HCT116 (cell line): ENCODE data around the gene GFPT2. TPM values are rescaled to one million over a fixed set of nuclear protein-coding genes. Genes with fewer than 3 reads are reported as not detected.

Source experiments
- ATAC-seq: fragments of 200-7000 bp; cut with Tn5 transposase; 2 replicates; pipeline ENCODE4 v1.9.1; 2020; ENCODE audit warnings: mild to moderate bottlenecking, moderate library complexity
- BruUV-seq: library from RNA; stranded (reverse); fragments of 400-500 nt; replicated peaks from 2 replicates; lab custom pipeline; 2021; lab: Mats Ljungman, UMichigan
- CTCF ChIA-PET: fragments of 300-600 bp; sonication (Branson Sonifier 250); formaldehyde crosslinking; loops from one replicate; lab custom pipeline; 2021; ENCODE audit warnings: antibody characterized with exemption; lab: Charles Lee
- POLR2A ChIA-PET: fragments of 300-600, 350-600 bp; sonication (Branson Sonifier 250); formaldehyde crosslinking; loops from one replicate; lab custom pipeline; 2021; ENCODE audit warnings: antibody characterized with exemption; lab: Charles Lee
- RAD21 ChIA-PET, 2 experiments: fragments of 300-600 bp; sonication (Branson Sonifier 250); formaldehyde crosslinking; loops; one replicate each; lab custom pipeline; 2023; ENCODE audit warnings: low total read pairs in 2 of 2; ENCODE audit not compliant: uncharacterized antibody in 2 of 2, unreplicated experiment in 2 of 2, low non-redundant PET in 1 of 2; lab: Charles Lee
- DNase-seq: peaks from one replicate; pipeline ENCODE4 v3.0.0-alpha.2; 2010; ENCODE audit warnings: low read depth, low spot score
- H2AFZ ChIP-seq: fragments of 200-600 bp; shearing (Covaris generic), sonication (generic); 2 replicates; pipeline ENCODE4 v1.6.1; 2017; ENCODE audit warnings: low read depth, mixed run types, mixed read lengths, antibody characterized with exemption, low read length; ENCODE audit not compliant: poor library complexity, severe bottlenecking
- H3K27ac ChIP-seq: 2 replicates; pipeline ENCODE4 v1.5.1; 2012; ENCODE audit warnings: low read depth, low read length
- H3K27me3 ChIP-seq: fragments of 200-600 bp; sonication (generic); 2 replicates; pipeline ENCODE4 v1.6.1; 2016; ENCODE audit warnings: mixed run types, low read length, mixed read lengths; ENCODE audit not compliant: insufficient read depth
- H3K36me3 ChIP-seq, 2 experiments: fragments of 200-500 bp in 1 of 2; fragments of 200-600 bp in 1 of 2; sonication (Bioruptor generic) in 1 of 2; sonication (generic) in 1 of 2; 2 replicates each; pipeline versions ENCODE4 v1.5.1 to v1.6.1; 2014 to 2016; ENCODE audit warnings: low read length in 2 of 2, inconsistent platforms in 1 of 2, mixed read lengths in 1 of 2, mixed run types in 1 of 2; ENCODE audit not compliant: insufficient read depth in 2 of 2, control insufficient read depth in 1 of 2
- H3K4me1 ChIP-seq, 2 experiments: fragments of 200-600 bp in 1 of 2; sonication (generic) in 1 of 2; 2 replicates each; pipeline versions ENCODE4 v1.5.1 to v1.6.1; 2012 to 2017; ENCODE audit warnings: low read length in 2 of 2, inconsistent platforms in 1 of 2, mild to moderate bottlenecking in 1 of 2, mixed read lengths in 1 of 2, mixed run types in 1 of 2, moderate library complexity in 1 of 2; ENCODE audit not compliant: insufficient read depth in 2 of 2, control insufficient read depth in 1 of 2
- H3K4me2 ChIP-seq: fragments of 200-600 bp; sonication (generic); 2 replicates; pipeline ENCODE4 v1.6.1; 2017; ENCODE audit warnings: mixed run types, low read length, mixed read lengths
- H3K4me3 ChIP-seq, 2 experiments: fragments of 200-600 bp in 1 of 2; sonication (generic) in 1 of 2; replicated peaks in 1 of 2; 2 replicates each; pipeline ENCODE4 v1.5.1; 2011 to 2016; ENCODE audit warnings: low read length in 2 of 2, control low read depth in 1 of 2, low read depth in 1 of 2, mild to moderate bottlenecking in 1 of 2, mixed read lengths in 1 of 2, mixed run types in 1 of 2
- H3K79me2 ChIP-seq: fragments of 200-600 bp; sonication (generic); 2 replicates; pipeline ENCODE4 v1.6.1; 2017; ENCODE audit warnings: mild to moderate bottlenecking, mixed run types, low read length, moderate library complexity, mixed read lengths; ENCODE audit not compliant: insufficient read depth
- H3K9ac ChIP-seq: fragments of 200-600 bp; sonication (generic); 2 replicates; pipeline ENCODE4 v1.6.1; 2016; ENCODE audit warnings: low read length, mixed read lengths
- H3K9me2 ChIP-seq: fragments of 200-600 bp; sonication (generic), shearing (Covaris generic); 2 replicates; pipeline ENCODE4 v1.6.1; 2017; ENCODE audit warnings: mixed run types, mild to moderate bottlenecking, moderate library complexity; ENCODE audit not compliant: insufficient read depth
- H3K9me3 ChIP-seq, 2 experiments: fragments of 200-500 bp in 1 of 2; fragments of 200-600 bp in 1 of 2; sonication (Bioruptor generic) in 1 of 2; sonication (generic) in 1 of 2; 2 replicates each; pipeline ENCODE4 v1.6.1; 2014 to 2017; ENCODE audit warnings: low read length in 2 of 2, mixed read lengths in 2 of 2, inconsistent platforms in 1 of 2, low read depth in 1 of 2, mild to moderate bottlenecking in 1 of 2, mixed run types in 1 of 2, moderate library complexity in 1 of 2; ENCODE audit not compliant: control insufficient read depth in 1 of 2, insufficient read depth in 1 of 2
- H4K20me1 ChIP-seq: fragments of 200-600 bp; sonication (generic), shearing (Covaris generic); 2 replicates; pipeline ENCODE4 v1.6.1; 2017; ENCODE audit warnings: mixed run types, mild to moderate bottlenecking, moderate library complexity; ENCODE audit not compliant: insufficient read depth
- CBX3 ChIP-seq: IDR thresholded peaks from 2 replicates; pipeline ENCODE4 v1.6.1; 2012; ENCODE audit warnings: low read depth
- CTCF ChIP-seq, 3 experiments: fragments of 200-600 bp in 1 of 3; sonication (generic) in 1 of 3; IDR thresholded peaks in 2 of 3; conservative IDR thresholded peaks in 1 of 3; 2 replicates each; pipeline ENCODE4 v1.5.1; 2012 to 2017; ENCODE audit warnings: low read depth in 2 of 3, low read length in 2 of 3, antibody characterized with exemption in 1 of 3, borderline replicate concordance in 1 of 3, control low read depth in 1 of 3, mild to moderate bottlenecking in 1 of 3, mixed read lengths in 1 of 3, mixed run types in 1 of 3, moderate library complexity in 1 of 3; ENCODE audit not compliant: insufficient read depth in 1 of 3
- EGR1 ChIP-seq: IDR thresholded peaks from 2 replicates; pipeline ENCODE4 v1.6.1; 2012; ENCODE audit warnings: low read depth
- EZH2 ChIP-seq: fragments of 200-600 bp; sonication (generic); IDR thresholded peaks from 2 replicates; pipeline ENCODE4 v1.6.1; 2017; ENCODE audit warnings: antibody characterized with exemption, mixed run types
- JUND ChIP-seq: IDR thresholded peaks from 2 replicates; pipeline ENCODE4 v1.6.1; 2012
- MAX ChIP-seq: IDR thresholded peaks from 2 replicates; pipeline ENCODE4 v1.6.1; 2012
- RAD21 ChIP-seq: IDR thresholded peaks from 2 replicates; pipeline ENCODE4 v1.6.1; 2012; ENCODE audit warnings: low read depth, mild to moderate bottlenecking
- REST ChIP-seq: IDR thresholded peaks from 2 replicates; pipeline ENCODE4 v1.6.1; 2012; ENCODE audit warnings: low read depth
- SP1 ChIP-seq: IDR thresholded peaks from 2 replicates; pipeline ENCODE4 v1.6.1; 2012; ENCODE audit warnings: low read depth
- ZFX ChIP-seq: fragments of 450-650 bp; IDR thresholded peaks from 2 replicates; pipeline ENCODE4 v1.6.1; 2017
- ZNF274 ChIP-seq: fragments of 200-500 bp; sonication (Bioruptor generic); IDR thresholded peaks from 2 replicates; pipeline ENCODE4 v1.6.1; 2014; ENCODE audit warnings: mild to moderate bottlenecking, low read depth, low read length, inconsistent platforms
- intact Hi-C: fragments of 100-400 bp; cut with micrococcal nuclease; formaldehyde crosslinking; loops from 2 replicates; pipeline ENCODE4 v1.10.0; 2022
- total RNA-seq: library from RNA; stranded (reverse); gene quantifications from one replicate; pipeline ENCODE4 v1.2.1, GENCODE V29; 2021; ENCODE audit not compliant: unreplicated experiment

GFPT2 gene
- total RNA-seq, 1 experiment from 2014 or later = 16.1 TPM

- no peaks in the 10 kb centered on the region for H3K79me2 ChIP-seq
- H3K9ac ChIP-seq = no peak overlapping the region
- ATAC-seq = no peak
- ChIA-PET POLR2A (no interaction called here), RAD21 (no interaction called here), CTCF (interaction anchor here (0.9 kb wide), 1 partner anchor 19 kb away, joined by 5 read pairs; no protein-coding TSS in a partner anchor)
- intact Hi-C loops = no loop called here
- TF ChIP-seq EZH2 (no peak), CBX3 (no peak), EGR1 (no peak), ZNF274 (no peak), CTCF (IDR thresholded peaks at IDR 0.05 in 2 of 3, conservative IDR thresholded peaks at IDR 0.05 in 1 of 3; ENCODE audit: borderline replicate concordance in 1 of 3, insufficient read depth in 1 of 3, low read depth in 2 of 3, low read length in 2 of 3) (no peak), SP1 (no peak), JUND (no peak), MAX (no peak), RAD21 (no peak), REST (no peak), ZFX (no peak)
- BruUV-seq = TSS peak; percentile 59
- H3K36me3 ChIP-seq = no peaks in the 10 kb centered on the region
- no peak for DNase-seq
- H2AFZ ChIP-seq = no peak overlapping the region
- no peaks in the 10 kb centered on the region for H3K9me2 ChIP-seq
- H3K4me1 ChIP-seq = peaks cover 0 to 9% of the 10 kb centered on the region in 2 experiments; a peak in 1 of 4 replicates
- no peak overlapping the region for H3K27ac ChIP-seq
- no peaks in the 10 kb centered on the region for H4K20me1 ChIP-seq
- no peak overlapping the region for H3K4me3 ChIP-seq
- H3K9me3 ChIP-seq = no peaks in the 10 kb centered on the region
- no peaks in the 10 kb centered on the region for H3K27me3 ChIP-seq
- H3K4me2 ChIP-seq = no peak overlapping the region
Measured at GRCh38 chr5:180350711-180351465, 2.2 kb downstream of the GFPT2 start.
